GM10266 (cell line): ENCODE data around the gene GPHA2.

ENCODE experiments used
- DNase-seq: peaks from one replicate; pipeline ENCODE4 v3.0.0; 2012; ENCODE audit errors: extremely low spot score
- TF ChIP-seq, protein P1 (sequence below): IDR thresholded peaks from 2 replicates; pipeline ENCODE4 v1.5.1; 2012; ENCODE audit warnings: mild to moderate bottlenecking, low read depth; ENCODE audit not compliant: control insufficient read depth, insufficient read depth; ENCODE audit errors: missing control alignments

Gene GPHA2

DNA sequence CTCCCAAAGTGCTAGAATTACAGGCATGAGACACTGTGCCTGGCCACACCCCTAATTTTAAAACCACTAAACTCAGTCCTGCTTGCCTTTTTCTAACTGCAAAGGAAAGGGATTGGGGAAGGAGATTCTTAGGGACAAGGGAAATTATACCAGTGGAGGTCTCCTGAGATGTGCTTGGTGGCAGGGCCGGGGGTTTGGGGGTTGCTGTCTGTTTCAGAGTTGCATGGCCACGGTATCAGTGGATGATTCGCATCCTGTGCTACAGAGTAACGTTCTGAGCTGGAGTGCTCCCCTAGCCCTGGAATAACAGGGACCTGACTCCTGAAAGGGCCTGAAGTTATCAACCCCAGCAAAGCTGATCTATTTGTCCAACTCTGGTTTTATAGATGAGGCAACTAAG lies 846 bp upstream of the GPHA2 start:
- DNase-seq, result no peak
- TF ChIP-seq, protein P1, sequence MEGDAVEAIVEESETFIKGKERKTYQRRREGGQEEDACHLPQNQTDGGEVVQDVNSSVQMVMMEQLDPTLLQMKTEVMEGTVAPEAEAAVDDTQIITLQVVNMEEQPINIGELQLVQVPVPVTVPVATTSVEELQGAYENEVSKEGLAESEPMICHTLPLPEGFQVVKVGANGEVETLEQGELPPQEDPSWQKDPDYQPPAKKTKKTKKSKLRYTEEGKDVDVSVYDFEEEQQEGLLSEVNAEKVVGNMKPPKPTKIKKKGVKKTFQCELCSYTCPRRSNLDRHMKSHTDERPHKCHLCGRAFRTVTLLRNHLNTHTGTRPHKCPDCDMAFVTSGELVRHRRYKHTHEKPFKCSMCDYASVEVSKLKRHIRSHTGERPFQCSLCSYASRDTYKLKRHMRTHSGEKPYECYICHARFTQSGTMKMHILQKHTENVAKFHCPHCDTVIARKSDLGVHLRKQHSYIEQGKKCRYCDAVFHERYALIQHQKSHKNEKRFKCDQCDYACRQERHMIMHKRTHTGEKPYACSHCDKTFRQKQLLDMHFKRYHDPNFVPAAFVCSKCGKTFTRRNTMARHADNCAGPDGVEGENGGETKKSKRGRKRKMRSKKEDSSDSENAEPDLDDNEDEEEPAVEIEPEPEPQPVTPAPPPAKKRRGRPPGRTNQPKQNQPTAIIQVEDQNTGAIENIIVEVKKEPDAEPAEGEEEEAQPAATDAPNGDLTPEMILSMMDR, result no peak

DNA sequence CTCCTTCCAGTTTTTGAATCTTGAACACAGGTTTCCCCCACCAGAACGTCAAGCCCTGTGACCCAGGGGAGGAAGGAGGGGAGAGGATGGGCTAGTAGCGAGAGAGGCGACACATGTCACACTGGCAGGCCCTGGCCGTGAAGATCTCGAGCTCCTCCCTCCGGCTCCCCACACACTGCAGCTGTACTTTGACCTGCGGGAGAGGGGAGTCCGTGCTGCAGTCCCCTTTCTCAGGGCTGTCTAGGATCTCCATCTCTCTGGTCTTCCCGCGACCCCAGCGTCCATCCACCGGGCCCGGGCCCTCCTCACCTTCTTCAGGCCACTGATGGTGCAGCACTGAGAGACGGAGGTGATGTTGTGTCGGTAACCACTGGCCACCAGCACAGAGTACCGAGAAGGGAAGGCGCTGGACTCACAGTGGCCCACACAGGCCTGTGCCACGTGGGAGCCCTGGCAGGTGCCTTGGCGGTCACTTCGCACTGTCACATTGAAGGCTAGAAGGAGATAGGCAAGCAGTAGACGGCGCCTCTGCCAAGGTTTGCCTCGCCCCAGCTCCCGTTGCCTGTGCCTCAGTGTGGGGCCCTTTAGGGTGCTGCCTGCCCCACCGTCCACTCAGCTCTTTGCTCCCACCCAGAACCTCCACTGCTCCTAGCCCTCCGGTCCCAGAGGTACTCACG lies 873 bp downstream of the GPHA2 start:
- TF ChIP-seq, protein P1, result no peak

DNA sequence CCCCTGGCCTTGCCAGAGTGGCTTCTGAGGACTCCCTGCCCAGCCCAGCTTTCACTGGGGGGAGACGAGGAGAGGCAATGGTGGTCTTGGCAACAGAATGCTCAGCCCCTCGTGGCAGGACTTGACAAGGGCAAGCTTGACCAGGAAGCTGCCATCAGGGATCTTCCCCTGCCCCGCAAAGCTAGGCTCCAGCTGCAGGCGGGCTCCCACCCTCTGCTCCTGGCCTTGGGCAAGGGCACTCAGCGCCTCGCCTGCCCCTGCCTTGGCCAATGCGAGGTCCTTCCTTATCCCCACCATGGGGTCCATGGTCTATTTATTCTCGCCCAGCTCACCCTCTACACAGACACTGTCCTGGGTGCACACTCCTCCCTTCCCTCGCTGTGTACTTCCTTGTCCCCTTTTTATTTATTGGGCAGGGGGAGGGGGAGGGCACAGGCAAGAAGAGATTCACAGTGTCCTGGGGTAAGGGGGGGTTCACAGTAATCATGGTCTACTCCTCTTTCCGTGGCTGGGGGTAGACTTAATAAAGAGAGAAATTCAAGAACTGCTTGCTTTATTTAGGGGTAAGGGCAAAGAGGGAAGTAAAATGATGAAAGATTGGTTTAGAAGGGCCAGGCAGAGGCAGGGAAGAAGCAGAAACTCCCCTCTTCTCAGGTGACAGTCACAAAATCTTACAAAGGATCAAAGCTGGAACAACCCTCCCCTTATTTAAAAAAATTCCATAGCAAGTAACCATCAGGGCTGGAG lies 1.6 kb downstream of the GPHA2 start:
- TF ChIP-seq, protein P1, result no peak
- no peak for DNase-seq

More for the DNA sequence above, 873 bp downstream of the GPHA2 start:
- no peak for DNase-seq

DNA sequence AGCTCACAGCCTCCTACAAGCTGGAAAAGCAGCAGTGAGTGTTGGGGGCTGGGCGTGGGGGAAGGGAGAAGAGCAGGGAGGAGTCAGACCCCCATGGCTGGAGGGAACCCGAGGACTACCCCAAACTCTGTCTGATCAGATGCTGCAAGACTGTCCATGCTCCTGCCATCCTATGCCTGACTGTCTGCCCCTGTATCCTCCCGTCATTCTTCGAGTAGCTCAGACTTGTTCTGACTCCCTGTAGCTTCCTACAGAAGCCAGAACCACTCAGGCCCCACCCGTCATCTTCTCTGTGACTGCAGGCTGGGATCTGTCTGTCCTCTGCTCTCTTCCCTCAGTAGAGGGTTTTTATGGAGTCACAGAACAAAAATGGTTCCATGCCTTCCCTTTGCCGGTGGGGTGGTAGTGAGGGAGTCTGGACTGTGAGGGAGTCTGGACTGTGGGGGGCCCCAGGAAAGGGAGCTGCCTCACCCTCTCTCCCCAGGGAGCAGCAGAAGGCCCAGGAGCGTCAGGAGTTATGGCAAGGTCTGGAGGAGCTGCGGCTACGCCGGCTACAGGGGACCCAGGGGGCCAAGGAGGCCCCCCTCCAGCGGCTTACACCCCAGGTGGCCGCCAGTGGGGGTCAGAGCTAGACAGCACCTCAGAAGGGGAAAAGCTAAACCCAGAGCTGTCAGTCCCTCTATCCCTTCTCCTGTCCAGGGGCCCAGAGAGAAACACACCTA lies 2.3 kb downstream of the GPHA2 start:
- TF ChIP-seq, protein P1, result no peak

DNA sequence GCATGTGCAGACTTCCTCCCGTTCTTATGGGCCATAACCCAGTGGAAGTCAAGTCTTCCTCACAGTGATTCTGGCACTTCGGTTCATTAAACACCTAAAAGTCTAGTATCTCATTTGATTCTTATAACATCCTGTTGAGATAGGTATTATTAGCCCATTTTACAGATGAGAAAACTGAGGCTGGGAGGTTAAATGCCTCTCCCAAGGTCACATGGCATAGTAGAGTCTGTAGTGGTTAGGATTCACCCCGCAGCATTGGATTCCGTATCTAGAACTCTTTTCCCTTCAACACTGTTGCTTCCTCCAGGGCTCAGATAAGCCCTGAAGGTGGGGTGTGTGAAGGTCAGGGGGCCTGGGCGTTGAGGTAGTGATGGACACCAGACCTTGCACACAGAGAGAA lies 3.4 kb downstream of the GPHA2 start:
- DNase-seq, result no peak
- TF ChIP-seq, protein P1, result no peak

More for the DNA sequence above, 2.3 kb downstream of the GPHA2 start:
- no peak for DNase-seq

DNA sequence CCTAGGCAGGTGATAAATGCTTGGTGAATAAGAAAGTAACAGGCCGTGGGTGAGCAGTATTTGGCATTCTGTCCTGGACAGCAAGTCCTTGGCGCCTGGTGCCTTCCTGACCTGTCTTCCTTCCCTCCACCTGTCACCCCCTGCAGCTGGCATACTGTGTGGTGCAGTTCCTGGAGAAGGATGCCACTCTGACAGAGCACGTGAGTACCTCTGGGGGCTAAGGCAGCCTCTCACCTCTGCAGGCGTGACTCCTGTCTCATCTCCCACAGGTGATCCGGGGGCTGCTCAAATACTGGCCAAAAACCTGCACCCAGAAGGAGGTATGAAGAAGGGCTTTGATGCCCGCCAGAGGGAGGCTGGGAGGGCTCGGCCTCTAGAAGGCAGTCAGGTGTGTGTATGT lies 4.4 kb downstream of the GPHA2 start:
- no peak for DNase-seq

More for the DNA sequence above, 4.4 kb downstream of the GPHA2 start:
- TF ChIP-seq, protein P1, result no peak
